D721Med (cell line): ENCODE measurements around the gene EMCN.

Experiments
- DNase-seq: peaks from one replicate; pipeline ENCODE4 v3.0.0; 2011; ENCODE audit warnings: low spot score; ENCODE audit not compliant: insufficient read length
- FAIRE-seq: peaks from 2 replicates; lab custom pipeline; 2011; peaks lifted over from hg19 to GRCh38; lab: Jason Lieb, UNC
- CTCF ChIP-seq: IDR thresholded peaks from 2 replicates; pipeline ENCODE4 v1.5.1; 2012; ENCODE audit warnings: mild to moderate bottlenecking, control low read depth; ENCODE audit not compliant: insufficient read depth; ENCODE audit errors: missing control alignments

Gene EMCN

GRCh38 chr4:100348473-100348872 is 169.3 kb downstream of the EMCN start:
- no peak for TF ChIP-seq CTCF
- DNase-seq = no peak
- no peak for FAIRE-seq

DNA sequence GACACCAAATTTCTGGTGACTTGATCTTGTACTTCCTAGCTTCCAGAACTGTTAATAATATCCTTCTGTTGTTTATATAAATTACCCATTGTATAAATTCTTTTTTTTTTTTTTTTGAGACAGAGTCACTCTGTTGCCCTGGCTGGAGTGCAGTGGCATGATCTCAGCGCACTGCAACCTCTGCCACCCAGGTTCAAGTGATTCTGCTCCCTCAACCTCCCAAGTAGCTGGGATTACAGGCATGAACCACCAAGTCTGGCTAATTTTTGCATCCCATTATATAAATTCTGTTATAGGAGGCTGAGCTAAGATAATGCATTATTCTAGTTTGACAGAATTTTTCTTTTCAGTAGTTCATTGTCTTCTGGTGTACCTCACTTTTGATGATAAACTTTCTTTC is 170.6 kb downstream of the EMCN start:
- FAIRE-seq = no peak
- no peak for DNase-seq
- no peak for TF ChIP-seq CTCF

DNA sequence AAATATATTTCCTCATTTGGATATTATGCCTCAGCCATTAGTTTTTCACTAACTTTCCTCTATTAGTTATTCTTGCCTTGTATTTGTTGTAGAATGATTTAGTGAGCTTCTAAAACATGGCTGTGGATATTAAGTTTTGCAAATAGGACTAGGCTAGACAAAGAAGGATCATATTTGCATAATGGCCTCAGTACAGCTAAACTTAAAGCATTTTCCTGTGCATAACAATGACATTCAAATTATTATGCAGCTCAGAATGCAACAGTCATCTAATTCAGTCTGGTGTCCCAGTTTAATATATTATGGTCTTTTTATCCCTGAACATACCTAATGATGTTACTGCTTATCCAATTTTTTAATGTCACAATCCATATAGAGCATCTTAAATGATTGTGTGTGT is 172.2 kb downstream of the EMCN start:
- TF ChIP-seq CTCF = no peak
- DNase-seq = no peak

More for the DNA sequence above, 172.2 kb downstream of the EMCN start:
- FAIRE-seq = no peak
